Ovary (tissue), 9 donors: ENCODE data around the gene ASCL5. TPM values are rescaled to one million over a fixed set of nuclear protein-coding genes. Genes with fewer than 3 reads are reported as not detected.
A peak's percentile ranks its signal among the peaks of the same experiment; 100 is the strongest.

Experiments used
- DNase-seq, 5 donors: peaks; one replicate each; pipeline ENCODE4 v3.0.0-alpha.2; 2019 to 2020
- H3K27ac ChIP-seq, 2 donors: fragments of 200-600 bp; one replicate each; pipeline versions ENCODE4 v1.5.1 to v1.8.0; 2019 to 2022
- H3K27me3 ChIP-seq: fragments of 200-600 bp; one replicate; pipeline ENCODE4 v1.8.0; 2022
- H3K36me3 ChIP-seq: fragments of 200-600 bp; sonication (generic); one replicate; pipeline ENCODE4 v1.5.1; 2019
- H3K4me1 ChIP-seq: one replicate; pipeline ENCODE4 v1.8.1; 2013; ENCODE audit warnings: mild to moderate bottlenecking, moderate library complexity; ENCODE audit not compliant: insufficient read depth
- H3K4me3 ChIP-seq: fragments of 200-600 bp; sonication (generic); one replicate; pipeline ENCODE4 v1.5.1; 2017
- H3K9me3 ChIP-seq, 2 donors: fragments of 200-600 bp in 1 of 2; sonication (generic) in 1 of 2; one replicate each; pipeline versions ENCODE4 v1.5.1 to v1.8.1; 2013 to 2019; ENCODE audit warnings: mild to moderate bottlenecking in 1 of 2, moderate library complexity in 1 of 2
- CTCF ChIP-seq, 3 donors: fragments of 450-650 bp in 2 of 3; fragments of 200-600 bp in 1 of 3; IDR thresholded peaks; one replicate each; pipeline versions ENCODE4 v1.5.1 to v1.8.0; 2016 to 2022; ENCODE audit warnings: antibody characterized with exemption in 3 of 3, mild to moderate bottlenecking in 1 of 3
- EP300 ChIP-seq: sonication (generic); formaldehyde crosslinking; IDR thresholded peaks from one replicate; pipeline ENCODE4 v1.6.1; 2017; ENCODE audit warnings: antibody characterized with exemption
- POLR2A ChIP-seq: fragments of 450-650 bp; IDR thresholded peaks from one replicate; pipeline ENCODE4 v1.6.1; 2017; ENCODE audit warnings: antibody characterized with exemption, mild to moderate bottlenecking, moderate library complexity
- WGBS, 3 donors: extraction: QIAGEN DNeasy Blood & Tissue Kit in 1 of 3; methylation state at CpG; one replicate each; pipeline versions ENCODE4 v1.1.5 to v1.1.7; 2013 to 2017; 5-methylcytosine and 5-hydroxymethylcytosine counted together
- intact Hi-C, 4 donors: fragments of 100-400 bp; cut with DNase I; formaldehyde crosslinking; loops; one replicate each; pipeline versions ENCODE4 v1.11.0 to v1.15.1; 2022 to 2023
- polyA plus RNA-seq, 2 donors: library from polyadenylated mRNA; stranded (reverse); fragments of 200-250 nt in 1 of 2; fragments of 350-450 nt in 1 of 2; fragmentation: Illumina TruSeq in 1 of 2; extraction: RNeasy Lipid Tissue Mini Kit (QIAGEN cat#74804) in 1 of 2; gene quantifications; one replicate each; pipeline ENCODE4 v1.2.3, GENCODE V29; 2013 to 2014
- total RNA-seq, 7 donors: library from RNA; depleted of rRNA in 2 of 7; stranded (reverse); fragments of >200 nt in 2 of 7; fragmentation: NEBNext Ultra II Directional in 3 of 7; extraction: Animal tissue kit (Norgen Biotek cat#: 25700) in 3 of 7; gene quantifications; one replicate each; pipeline versions ENCODE4 v1.1.0 to v1.2.4, GENCODE V29; 2016 to 2023
- donor health status: DM: no; HTN: no; CAD: no; lungs with moderate emphysema.
- donor health status: DM: no; HTN: no; CAD: no.
- donor health status: Bipolar disorder and iron deficiency.
- donor health status: DM: yes; HTN: yes; CAD: no.
- donor health status: DM: no; HTN: no; CAD: no.
- donor health status: DM: yes; HTN: yes; CAD: no.

The ASCL5 gene
- total and polyA plus RNA-seq, 9 donors = 0.06 TPM; not detected in 8

GRCh38 chr1:201126463-201126831, 537 bp downstream of the ASCL5 start:
- WGBS, 3 donors = 67 to 77% (median 68%) methylated on average over 3 of the region's 3 CpGs
- TF ChIP-seq POLR2A (no peak), EP300 (no peak), CTCF (IDR thresholded peaks at IDR 0.05) (no peak)
- no peaks in the 10 kb centered on the region for H3K36me3 ChIP-seq
- DNase-seq = no peak
- H3K27ac ChIP-seq = no peak overlapping the region
- no peaks in the 10 kb centered on the region for H3K9me3 ChIP-seq
- no peak overlapping the region for H3K4me3 ChIP-seq
- H3K27me3 ChIP-seq = no peaks in the 10 kb centered on the region
- intact Hi-C loops = no loop called here
- peaks cover 9% of the 10 kb centered on the region for H3K4me1 ChIP-seq

GRCh38 chr1:201125800-201126199, 1.2 kb downstream of the ASCL5 start:
- H3K27ac ChIP-seq = peak overlapping the region in 1 of 2 donors; percentile 45
- 8 to 19% (median 13%) methylated on average over 7 of the region's 7 CpGs for WGBS, 3 donors

GRCh38 chr1:201125019-201125418, 2.0 kb downstream of the ASCL5 start:
- 18 to 33% (median 31%) methylated on average over 9 of the region's 9 CpGs for WGBS, 3 donors
- intact Hi-C loops = no loop called here
- peak overlapping the region in 1 of 2 donors; percentile 45 for H3K27ac ChIP-seq

More at GRCh38 chr1:201125800-201126199, 1.2 kb downstream of the ASCL5 start:
- peak in 1 of 5 donors; percentile 36 for DNase-seq
- no peak for TF ChIP-seq CTCF (IDR thresholded peaks at IDR 0.05)
- Histone ChIP-seq H3K9me3 (no peaks in the 10 kb centered on the region), H3K4me3 (no peak overlapping the region), H3K4me1 (peaks cover 8% of the 10 kb centered on the region), H3K27me3 (no peaks in the 10 kb centered on the region), H3K36me3 (no peaks in the 10 kb centered on the region)
- intact Hi-C loops = no loop called here

GRCh38 chr1:201123866-201124265, 3.1 kb downstream of the ASCL5 start:
- Histone ChIP-seq H3K27me3 (no peaks in the 10 kb centered on the region), H3K4me3 (no peak overlapping the region), H3K36me3 (no peaks in the 10 kb centered on the region), H3K27ac (no peak overlapping the region), H3K4me1 (peaks cover 8% of the 10 kb centered on the region), H3K9me3 (no peaks in the 10 kb centered on the region)
- no peak for DNase-seq
- WGBS, 3 donors = 94 to 98% (median 95%) methylated on average over 1 of the region's 1 CpG
- intact Hi-C loops = no loop called here
- no peak for TF ChIP-seq CTCF (IDR thresholded peaks at IDR 0.05)
- no peak for TF ChIP-seq POLR2A
- no peak for TF ChIP-seq EP300

More at GRCh38 chr1:201125019-201125418, 2.0 kb downstream of the ASCL5 start:
- Histone ChIP-seq H3K4me3 (no peak overlapping the region), H3K9me3 (no peaks in the 10 kb centered on the region), H3K36me3 (no peaks in the 10 kb centered on the region), H3K27me3 (no peaks in the 10 kb centered on the region), H3K4me1 (peaks cover 8% of the 10 kb centered on the region)
- no peak for TF ChIP-seq EP300
- TF ChIP-seq POLR2A = no peak
- no peak for TF ChIP-seq CTCF (IDR thresholded peaks at IDR 0.05)
- peak; percentile 44 to 80 (median 63) for DNase-seq
